ENCODE measurements around the gene MEPE. TPM values are rescaled to one million over a fixed set of nuclear protein-coding genes. Genes with fewer than 3 reads are reported as not detected.

Gene MEPE
- total and polyA plus RNA-seq, 2 of the 8 experiments (the other 6 are each of a cell fraction or from before 2014, with no cell fraction given) = not detected

DNA sequence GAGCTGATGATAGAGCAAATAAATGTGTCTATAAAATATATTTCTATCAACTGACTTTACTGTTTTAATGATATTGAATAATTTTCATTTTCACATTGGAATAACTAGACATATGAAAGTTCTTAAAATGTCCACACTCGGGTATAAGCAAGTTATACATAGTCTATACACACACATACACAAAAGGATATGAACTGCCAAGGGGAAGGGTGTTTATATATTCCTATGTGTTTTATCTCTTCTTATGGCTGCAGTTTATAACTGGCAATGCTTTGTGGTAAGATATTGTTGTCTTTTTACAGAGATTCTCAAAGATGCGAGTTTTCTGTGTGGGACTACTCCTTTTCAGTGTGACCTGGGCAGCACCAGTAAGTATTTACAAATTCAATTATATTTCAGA is 1.6 kb downstream of the MEPE start (continued):
- TF ChIP-seq, protein P1, sequence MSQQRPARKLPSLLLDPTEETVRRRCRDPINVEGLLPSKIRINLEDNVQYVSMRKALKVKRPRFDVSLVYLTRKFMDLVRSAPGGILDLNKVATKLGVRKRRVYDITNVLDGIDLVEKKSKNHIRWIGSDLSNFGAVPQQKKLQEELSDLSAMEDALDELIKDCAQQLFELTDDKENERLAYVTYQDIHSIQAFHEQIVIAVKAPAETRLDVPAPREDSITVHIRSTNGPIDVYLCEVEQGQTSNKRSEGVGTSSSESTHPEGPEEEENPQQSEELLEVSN (IDR thresholded peaks at IDR 0.05) = no peak
- no peak for TF ChIP-seq EP300 (IDR thresholded peaks at IDR 0.05; ENCODE audit: borderline replicate concordance in 1 of 2, low read depth in 2 of 2, low read length in 2 of 2)
- no peak for TF ChIP-seq TCF12 (IDR thresholded peaks at IDR 0.05; ENCODE audit: low read depth, low read length)
- TF ChIP-seq, protein P2, sequence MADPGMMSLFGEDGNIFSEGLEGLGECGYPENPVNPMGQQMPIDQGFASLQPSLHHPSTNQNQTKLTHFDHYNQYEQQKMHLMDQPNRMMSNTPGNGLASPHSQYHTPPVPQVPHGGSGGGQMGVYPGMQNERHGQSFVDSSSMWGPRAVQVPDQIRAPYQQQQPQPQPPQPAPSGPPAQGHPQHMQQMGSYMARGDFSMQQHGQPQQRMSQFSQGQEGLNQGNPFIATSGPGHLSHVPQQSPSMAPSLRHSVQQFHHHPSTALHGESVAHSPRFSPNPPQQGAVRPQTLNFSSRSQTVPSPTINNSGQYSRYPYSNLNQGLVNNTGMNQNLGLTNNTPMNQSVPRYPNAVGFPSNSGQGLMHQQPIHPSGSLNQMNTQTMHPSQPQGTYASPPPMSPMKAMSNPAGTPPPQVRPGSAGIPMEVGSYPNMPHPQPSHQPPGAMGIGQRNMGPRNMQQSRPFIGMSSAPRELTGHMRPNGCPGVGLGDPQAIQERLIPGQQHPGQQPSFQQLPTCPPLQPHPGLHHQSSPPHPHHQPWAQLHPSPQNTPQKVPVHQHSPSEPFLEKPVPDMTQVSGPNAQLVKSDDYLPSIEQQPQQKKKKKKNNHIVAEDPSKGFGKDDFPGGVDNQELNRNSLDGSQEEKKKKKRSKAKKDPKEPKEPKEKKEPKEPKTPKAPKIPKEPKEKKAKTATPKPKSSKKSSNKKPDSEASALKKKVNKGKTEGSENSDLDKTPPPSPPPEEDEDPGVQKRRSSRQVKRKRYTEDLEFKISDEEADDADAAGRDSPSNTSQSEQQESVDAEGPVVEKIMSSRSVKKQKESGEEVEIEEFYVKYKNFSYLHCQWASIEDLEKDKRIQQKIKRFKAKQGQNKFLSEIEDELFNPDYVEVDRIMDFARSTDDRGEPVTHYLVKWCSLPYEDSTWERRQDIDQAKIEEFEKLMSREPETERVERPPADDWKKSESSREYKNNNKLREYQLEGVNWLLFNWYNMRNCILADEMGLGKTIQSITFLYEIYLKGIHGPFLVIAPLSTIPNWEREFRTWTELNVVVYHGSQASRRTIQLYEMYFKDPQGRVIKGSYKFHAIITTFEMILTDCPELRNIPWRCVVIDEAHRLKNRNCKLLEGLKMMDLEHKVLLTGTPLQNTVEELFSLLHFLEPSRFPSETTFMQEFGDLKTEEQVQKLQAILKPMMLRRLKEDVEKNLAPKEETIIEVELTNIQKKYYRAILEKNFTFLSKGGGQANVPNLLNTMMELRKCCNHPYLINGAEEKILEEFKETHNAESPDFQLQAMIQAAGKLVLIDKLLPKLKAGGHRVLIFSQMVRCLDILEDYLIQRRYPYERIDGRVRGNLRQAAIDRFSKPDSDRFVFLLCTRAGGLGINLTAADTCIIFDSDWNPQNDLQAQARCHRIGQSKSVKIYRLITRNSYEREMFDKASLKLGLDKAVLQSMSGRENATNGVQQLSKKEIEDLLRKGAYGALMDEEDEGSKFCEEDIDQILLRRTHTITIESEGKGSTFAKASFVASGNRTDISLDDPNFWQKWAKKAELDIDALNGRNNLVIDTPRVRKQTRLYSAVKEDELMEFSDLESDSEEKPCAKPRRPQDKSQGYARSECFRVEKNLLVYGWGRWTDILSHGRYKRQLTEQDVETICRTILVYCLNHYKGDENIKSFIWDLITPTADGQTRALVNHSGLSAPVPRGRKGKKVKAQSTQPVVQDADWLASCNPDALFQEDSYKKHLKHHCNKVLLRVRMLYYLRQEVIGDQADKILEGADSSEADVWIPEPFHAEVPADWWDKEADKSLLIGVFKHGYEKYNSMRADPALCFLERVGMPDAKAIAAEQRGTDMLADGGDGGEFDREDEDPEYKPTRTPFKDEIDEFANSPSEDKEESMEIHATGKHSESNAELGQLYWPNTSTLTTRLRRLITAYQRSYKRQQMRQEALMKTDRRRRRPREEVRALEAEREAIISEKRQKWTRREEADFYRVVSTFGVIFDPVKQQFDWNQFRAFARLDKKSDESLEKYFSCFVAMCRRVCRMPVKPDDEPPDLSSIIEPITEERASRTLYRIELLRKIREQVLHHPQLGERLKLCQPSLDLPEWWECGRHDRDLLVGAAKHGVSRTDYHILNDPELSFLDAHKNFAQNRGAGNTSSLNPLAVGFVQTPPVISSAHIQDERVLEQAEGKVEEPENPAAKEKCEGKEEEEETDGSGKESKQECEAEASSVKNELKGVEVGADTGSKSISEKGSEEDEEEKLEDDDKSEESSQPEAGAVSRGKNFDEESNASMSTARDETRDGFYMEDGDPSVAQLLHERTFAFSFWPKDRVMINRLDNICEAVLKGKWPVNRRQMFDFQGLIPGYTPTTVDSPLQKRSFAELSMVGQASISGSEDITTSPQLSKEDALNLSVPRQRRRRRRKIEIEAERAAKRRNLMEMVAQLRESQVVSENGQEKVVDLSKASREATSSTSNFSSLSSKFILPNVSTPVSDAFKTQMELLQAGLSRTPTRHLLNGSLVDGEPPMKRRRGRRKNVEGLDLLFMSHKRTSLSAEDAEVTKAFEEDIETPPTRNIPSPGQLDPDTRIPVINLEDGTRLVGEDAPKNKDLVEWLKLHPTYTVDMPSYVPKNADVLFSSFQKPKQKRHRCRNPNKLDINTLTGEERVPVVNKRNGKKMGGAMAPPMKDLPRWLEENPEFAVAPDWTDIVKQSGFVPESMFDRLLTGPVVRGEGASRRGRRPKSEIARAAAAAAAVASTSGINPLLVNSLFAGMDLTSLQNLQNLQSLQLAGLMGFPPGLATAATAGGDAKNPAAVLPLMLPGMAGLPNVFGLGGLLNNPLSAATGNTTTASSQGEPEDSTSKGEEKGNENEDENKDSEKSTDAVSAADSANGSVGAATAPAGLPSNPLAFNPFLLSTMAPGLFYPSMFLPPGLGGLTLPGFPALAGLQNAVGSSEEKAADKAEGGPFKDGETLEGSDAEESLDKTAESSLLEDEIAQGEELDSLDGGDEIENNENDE (IDR thresholded peaks at IDR 0.05; ENCODE audit: insufficient replicate concordance, low read length) = no peak
- TF ChIP-seq JUND (IDR thresholded peaks at IDR 0.05; ENCODE audit: low read length) = no peak
- TF ChIP-seq, protein P3, sequence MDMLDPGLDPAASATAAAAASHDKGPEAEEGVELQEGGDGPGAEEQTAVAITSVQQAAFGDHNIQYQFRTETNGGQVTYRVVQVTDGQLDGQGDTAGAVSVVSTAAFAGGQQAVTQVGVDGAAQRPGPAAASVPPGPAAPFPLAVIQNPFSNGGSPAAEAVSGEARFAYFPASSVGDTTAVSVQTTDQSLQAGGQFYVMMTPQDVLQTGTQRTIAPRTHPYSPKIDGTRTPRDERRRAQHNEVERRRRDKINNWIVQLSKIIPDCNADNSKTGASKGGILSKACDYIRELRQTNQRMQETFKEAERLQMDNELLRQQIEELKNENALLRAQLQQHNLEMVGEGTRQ (IDR thresholded peaks at IDR 0.05; ENCODE audit: low read length) = no peak
